Natural killer cell treated with Interleukin-12 subunit alpha and Interleukin-12 subunit beta and Interleukin-15 and Interleukin-18, amount 100 ng/mL, for 72 hours (primary cell): Measurements from ENCODE around the gene RNF123. TPM values are rescaled to one million over a fixed set of nuclear protein-coding genes. Genes with fewer than 3 reads are reported as not detected.
"Not testable (repeated sequence)": the region's sequence is repeated elsewhere in the genome, so short reads cannot be mapped to it uniquely, and the experiment has no call there.

Experiments used
- ATAC-seq, 2 donors: fragments of 150-1000 bp; cut with Tn5 transposase in 1 of 2; sonication (Bioruptor Pico), chemical (Tn5 transposase) in 1 of 2; 2 replicates each; pipeline ENCODE4 v1.10.0; 2021
- DNase-seq: peaks from one replicate; pipeline ENCODE4 v3.0.0; 2022; ENCODE audit warnings: low spot score
- H3K27ac Mint-ChIP-seq, 2 donors: 1 replicate in 1 of 2; 2 replicates in 1 of 2; pipeline ENCODE4 v1.8.0; 2022; ENCODE audit warnings: mixed read lengths in 2 of 2, mild to moderate bottlenecking in 1 of 2, moderate library complexity in 1 of 2
- H3K27me3 Mint-ChIP-seq, 2 donors: 1 replicate in 1 of 2; 2 replicates in 1 of 2; pipeline ENCODE4 v1.8.0; 2022; ENCODE audit warnings: mixed read lengths in 2 of 2
- H3K36me3 Mint-ChIP-seq: one replicate; pipeline ENCODE4 v1.8.0; 2022; ENCODE audit warnings: mixed read lengths
- H3K4me1 Mint-ChIP-seq, 2 donors: 1 replicate in 1 of 2; 2 replicates in 1 of 2; pipeline ENCODE4 v1.8.0; 2022; ENCODE audit warnings: low read depth in 2 of 2, mixed read lengths in 2 of 2, mild to moderate bottlenecking in 1 of 2
- H3K4me3 Mint-ChIP-seq: one replicate; pipeline ENCODE4 v1.8.0; 2022; ENCODE audit warnings: mixed read lengths
- H3K9me3 Mint-ChIP-seq: 2 replicates; pipeline ENCODE4 v1.8.0; 2022; ENCODE audit warnings: mixed read lengths
- total RNA-seq, 2 donors: library from RNA; stranded (reverse); gene quantifications; one replicate each; pipeline ENCODE4 v1.2.3, GENCODE V29; 2022

Gene RNF123
- total RNA-seq, 2 donors from 2014 or later, result 45.6 to 67.9 TPM

DNA sequence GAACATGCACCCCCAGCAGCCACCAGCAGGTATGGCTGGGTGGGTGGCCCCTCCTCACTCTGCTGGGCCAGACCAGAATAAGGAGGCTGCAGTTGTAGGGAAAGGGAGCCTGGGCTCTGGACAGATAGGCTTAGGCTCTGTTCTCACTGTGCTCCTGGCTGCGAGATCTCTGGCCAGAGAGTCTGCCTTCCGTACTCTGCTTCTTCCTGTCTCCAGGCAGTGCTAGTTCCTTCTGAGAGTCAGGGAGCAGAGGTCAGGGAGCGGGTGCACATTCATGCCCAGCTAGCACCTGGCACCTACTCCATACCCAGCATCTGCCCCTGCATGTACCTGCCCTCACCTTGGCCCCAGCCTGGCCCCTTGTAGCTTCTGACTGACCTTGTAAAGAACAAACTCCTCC lies 2.1 kb downstream of the RNF123 start:
- not testable (repeated sequence) for H3K27ac Mint-ChIP-seq, H3K4me3 Mint-ChIP-seq
- peaks cover 24 to 32% of the 10 kb centered on the region in 2 donors for H3K4me1 Mint-ChIP-seq

DNA sequence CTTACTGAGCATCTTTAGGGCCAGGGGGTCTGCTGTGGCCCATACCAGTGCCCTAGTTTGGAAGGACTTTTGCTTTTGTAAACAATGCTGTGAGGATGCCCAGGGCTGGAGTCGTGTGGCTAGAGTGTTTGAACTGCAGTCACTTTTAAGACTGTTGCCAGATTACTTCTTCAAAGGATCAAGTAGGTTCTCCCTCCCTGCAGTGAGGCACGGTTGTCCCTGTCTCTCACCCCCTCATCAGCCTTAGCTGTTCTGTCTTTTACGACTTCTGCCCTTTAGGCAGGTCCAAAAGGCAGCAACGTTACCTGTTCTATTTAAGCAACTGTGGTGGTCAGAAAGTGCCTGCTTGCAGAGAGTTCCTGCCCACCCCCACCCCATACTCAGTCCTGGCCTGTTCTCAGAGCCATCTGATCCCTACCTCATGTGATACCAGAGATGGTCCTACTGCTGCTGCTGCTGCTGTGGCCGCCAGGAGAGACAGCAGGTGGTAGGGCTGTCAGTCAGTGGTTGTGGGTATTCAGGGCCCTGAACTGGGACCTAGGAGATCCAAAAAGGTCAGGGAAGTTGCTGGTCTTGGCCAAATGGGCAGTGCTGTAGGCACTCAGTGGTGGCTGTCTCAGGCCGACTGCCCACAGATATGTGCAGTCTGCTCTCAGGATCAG lies 5.2 kb downstream of the RNF123 start:
- DNase-seq, H3K36me3 Mint-ChIP-seq, H3K27ac Mint-ChIP-seq, H3K9me3 Mint-ChIP-seq, H3K4me3 Mint-ChIP-seq, H3K27me3 Mint-ChIP-seq, ATAC-seq: not testable (repeated sequence)
- H3K4me1 Mint-ChIP-seq, result peaks cover 15 to 21% of the 10 kb centered on the region in 2 donors

More for the DNA sequence above, 2.1 kb downstream of the RNF123 start:
- H3K36me3 Mint-ChIP-seq, ATAC-seq, H3K27me3 Mint-ChIP-seq, DNase-seq, H3K9me3 Mint-ChIP-seq: not testable (repeated sequence)

DNA sequence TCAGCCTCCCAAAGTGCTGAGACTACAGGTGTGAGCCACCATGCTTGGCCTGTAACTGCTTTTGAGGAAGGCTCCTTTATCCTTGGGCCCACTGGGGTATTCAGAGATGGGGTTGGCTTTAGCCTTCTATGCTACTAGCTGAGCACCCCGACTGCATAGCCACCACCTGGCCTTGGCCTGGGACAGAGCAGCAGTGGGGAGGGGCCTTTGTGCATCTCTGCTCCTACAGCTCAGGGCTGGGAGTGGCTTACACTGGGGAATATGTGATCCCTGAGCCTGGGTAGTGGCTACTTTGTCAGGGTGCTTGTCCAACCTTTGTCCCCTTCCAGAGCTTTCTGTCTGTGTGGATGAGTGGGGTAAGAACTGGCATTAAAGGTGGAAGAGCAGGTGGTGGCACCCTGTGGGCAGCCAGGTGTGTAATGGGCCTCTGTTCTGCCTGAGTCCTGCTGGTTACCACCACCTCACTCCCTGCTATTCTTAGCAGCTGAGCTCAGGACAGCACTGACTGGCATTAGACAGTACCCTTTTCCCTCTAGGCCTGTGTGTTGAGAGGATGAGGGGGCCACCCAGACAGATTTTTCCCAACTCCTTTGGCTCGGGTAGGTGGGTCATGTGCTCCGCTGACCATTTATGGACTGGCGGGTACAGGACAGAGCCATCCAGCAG lies 6.1 kb downstream of the RNF123 start:
- not testable (repeated sequence) for H3K27me3 Mint-ChIP-seq, DNase-seq, H3K4me3 Mint-ChIP-seq, ATAC-seq, H3K27ac Mint-ChIP-seq, H3K9me3 Mint-ChIP-seq, H3K36me3 Mint-ChIP-seq
- H3K4me1 Mint-ChIP-seq, result peaks cover 6 to 13% of the 10 kb centered on the region in 2 donors

DNA sequence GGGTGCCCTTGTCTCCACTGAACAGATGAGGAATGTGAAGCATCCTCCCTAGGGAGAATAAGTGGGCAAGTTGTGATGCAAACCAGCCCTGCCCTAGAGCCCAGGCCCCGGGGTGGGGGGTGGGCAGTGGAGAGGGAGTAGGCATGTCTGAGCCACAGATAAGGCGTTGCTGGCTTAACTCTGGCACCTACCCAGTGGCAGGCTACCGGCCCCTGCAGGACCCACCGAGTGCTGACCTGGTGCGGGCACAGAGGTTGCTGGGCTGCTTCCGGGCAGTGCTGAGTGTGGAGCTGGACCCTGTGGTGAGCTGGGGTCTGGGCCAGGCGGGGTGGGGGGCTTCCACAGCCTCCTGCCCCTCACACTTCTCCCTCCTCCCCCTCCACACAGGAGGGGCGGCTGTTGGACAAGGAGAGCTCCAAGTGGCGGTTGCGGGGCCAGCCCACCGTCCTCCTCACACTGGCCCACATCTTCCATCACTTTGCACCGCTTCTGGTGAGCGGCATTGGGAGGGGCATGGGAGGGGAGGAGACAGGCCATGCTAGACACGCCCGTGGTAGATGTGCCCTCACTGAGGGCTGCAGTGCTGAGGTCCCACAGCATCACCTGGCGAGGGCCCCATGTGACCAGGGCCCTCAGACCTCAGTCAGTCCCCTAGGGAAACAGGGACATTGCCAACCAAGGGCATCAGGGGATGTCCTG lies 10.1 kb downstream of the RNF123 start:
- H3K4me3 Mint-ChIP-seq, result no peak overlapping the region
- no peak for ATAC-seq
- H3K27me3 Mint-ChIP-seq, result no peaks in the 10 kb centered on the region
- H3K27ac Mint-ChIP-seq, result no peak overlapping the region
- H3K4me1 Mint-ChIP-seq, result peaks cover 0 to 7% of the 10 kb centered on the region in 2 donors
- no peak for DNase-seq
- H3K9me3 Mint-ChIP-seq, result no peaks in the 10 kb centered on the region
- H3K36me3 Mint-ChIP-seq, result no peaks in the 10 kb centered on the region

DNA sequence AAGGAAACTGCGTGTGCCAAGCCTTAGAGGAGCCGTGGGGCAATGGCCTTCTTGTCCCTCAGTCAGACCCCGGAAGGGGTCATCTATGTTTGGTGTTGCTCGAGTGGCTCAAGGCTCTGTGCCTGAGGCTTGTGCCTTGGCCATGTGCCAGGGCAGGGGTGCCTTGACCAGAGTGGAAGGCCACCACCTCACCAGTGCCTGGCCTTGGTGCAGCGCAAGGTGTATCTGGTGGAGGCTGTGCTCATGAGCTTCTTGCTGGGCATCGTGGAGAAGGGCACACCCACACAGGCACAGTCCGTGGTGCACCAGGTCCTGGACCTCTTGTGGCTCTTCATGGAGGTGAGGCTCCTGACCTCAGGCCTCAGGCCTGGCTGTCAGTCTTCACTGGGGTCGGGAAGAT lies 10.7 kb downstream of the RNF123 start:
- no peak overlapping the region for H3K4me3 Mint-ChIP-seq
- no peaks in the 10 kb centered on the region for H3K9me3 Mint-ChIP-seq
- H3K36me3 Mint-ChIP-seq, result no peaks in the 10 kb centered on the region
- ATAC-seq, result no peak
- H3K27ac Mint-ChIP-seq, result no peak overlapping the region
- no peaks in the 10 kb centered on the region for H3K27me3 Mint-ChIP-seq
- DNase-seq, result no peak
- H3K4me1 Mint-ChIP-seq, result peaks cover 0 to 7% of the 10 kb centered on the region in 2 donors

DNA sequence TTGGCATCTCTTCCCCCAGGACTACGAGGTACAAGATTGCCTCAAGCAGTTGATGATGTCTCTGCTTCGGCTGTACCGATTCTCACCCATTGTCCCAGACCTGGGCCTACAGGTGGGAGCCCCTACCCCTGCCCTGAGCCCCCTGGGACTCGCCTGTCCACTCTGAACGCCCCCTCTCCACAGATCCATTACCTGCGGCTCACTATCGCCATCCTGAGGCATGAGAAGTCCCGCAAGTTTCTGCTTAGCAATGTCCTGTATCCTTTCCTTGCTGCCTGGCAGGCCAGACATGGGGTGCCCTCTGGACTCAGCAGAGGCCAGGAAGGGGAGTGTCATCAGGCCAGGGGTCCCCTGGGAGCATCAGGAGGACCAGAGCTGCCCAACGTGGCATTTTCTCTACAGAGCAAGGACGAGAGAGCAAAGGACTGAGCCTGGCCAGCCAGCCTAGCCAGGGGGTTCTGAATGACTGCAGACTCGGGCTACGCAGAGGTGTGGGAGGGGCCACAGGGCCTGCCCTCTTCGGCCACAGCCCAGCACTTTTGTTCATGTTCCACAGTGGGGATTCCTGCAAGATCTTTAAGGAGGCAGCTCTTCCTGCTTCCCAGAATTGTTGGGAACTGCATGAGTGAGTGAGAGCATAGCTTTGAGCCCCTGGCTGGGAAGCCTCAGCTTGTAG lies 11.2 kb downstream of the RNF123 start:
- no peaks in the 10 kb centered on the region for H3K36me3 Mint-ChIP-seq
- no peak overlapping the region for H3K4me3 Mint-ChIP-seq
- H3K4me1 Mint-ChIP-seq, result peaks cover 0 to 7% of the 10 kb centered on the region in 2 donors
- H3K9me3 Mint-ChIP-seq, result no peaks in the 10 kb centered on the region
- DNase-seq (no peak), ATAC-seq (no peak)
- no peaks in the 10 kb centered on the region for H3K27me3 Mint-ChIP-seq
- H3K27ac Mint-ChIP-seq, result no peak overlapping the region

DNA sequence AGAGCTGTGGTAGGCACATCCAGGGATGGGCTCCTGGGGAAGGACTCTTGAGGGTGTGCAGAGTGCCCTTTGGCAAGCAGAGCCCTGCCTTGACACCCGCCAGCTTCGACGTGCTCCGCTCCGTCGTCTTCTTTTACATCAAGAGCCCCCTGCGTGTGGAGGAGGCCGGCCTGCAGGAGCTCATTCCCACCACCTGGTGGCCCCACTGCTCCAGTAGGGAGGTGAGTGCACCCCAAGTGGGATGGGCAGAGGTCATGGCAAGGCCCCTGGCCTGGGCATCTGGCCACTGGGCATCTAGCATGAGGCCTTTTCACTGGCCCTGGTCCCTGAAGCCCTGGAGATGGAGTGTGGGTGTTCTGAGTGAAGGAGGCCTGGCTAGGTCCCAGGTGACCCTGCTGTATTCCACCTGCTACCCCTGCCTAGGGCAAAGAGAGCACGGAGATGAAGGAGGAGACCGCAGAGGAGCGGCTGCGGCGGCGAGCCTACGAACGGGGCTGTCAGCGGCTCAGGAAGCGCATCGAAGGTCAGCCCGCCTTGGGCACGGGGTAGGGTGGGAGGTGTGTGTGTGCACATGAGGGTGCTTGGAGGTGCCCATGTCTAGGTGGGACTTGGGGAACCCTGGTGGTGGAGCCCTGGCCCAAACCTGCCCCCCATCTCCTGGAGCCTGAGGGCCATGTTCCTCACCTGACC lies 12.2 kb downstream of the RNF123 start:
- no peak for DNase-seq
- Mint-ChIP-seq H3K27ac (no peak overlapping the region), H3K9me3 (no peaks in the 10 kb centered on the region), H3K36me3 (no peaks in the 10 kb centered on the region), H3K4me1 (peaks cover 0 to 7% of the 10 kb centered on the region in 2 donors), H3K27me3 (no peaks in the 10 kb centered on the region), H3K4me3 (no peak overlapping the region)
- ATAC-seq, result no peak

DNA sequence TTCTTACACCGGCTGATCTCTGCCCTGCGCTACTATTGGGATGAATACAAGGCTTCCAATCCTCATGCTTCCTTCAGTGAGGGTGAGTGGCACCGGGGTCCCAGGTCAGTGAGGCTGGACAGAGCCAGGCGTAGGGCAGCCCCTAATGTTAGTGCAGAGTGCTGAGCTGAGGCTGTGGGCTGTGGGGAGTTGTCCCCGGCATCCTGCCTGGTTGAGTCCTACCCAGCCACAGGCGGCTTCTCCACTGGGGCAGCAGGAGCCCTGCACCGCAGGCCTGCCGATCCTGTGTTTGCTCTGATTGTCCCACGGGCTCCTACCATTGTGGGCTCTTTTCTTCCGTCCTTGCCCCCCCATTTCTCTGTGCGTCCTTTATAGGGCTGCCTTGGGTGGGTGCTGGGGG lies 13.3 kb downstream of the RNF123 start:
- ATAC-seq, result no peak
- Mint-ChIP-seq H3K36me3 (no peaks in the 10 kb centered on the region), H3K4me3 (no peak overlapping the region), H3K9me3 (no peaks in the 10 kb centered on the region), H3K27me3 (no peaks in the 10 kb centered on the region), H3K27ac (no peak overlapping the region), H3K4me1 (peaks cover 0 to 7% of the 10 kb centered on the region in 2 donors)
- no peak for DNase-seq

DNA sequence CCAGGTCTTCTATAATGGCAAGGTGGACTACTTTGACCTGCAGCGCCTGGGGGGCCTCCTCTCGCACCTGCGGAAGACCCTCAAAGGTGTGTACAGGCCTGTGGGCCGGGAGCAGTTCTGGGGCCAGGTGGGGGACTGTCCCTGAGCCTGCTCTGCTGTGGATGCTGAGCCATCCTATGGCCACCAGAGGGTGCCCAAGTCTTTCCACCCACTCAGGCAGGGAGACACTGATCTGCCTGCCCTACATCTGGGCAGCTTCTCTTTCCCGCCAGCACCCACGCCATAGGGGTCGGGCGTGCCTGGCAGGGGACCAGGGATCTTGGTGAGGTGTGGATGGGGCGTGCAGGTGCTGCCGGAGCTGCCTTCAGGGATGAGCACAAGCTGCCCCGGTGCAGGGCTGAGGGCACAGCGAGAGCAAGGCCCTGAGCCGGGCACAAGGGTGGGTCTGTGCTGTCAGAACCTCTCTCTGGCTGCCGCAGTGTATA lies 14.1 kb downstream of the RNF123 start:
- Mint-ChIP-seq H3K27ac (no peak overlapping the region), H3K4me1 (peaks cover 0 to 8% of the 10 kb centered on the region in 2 donors), H3K36me3 (no peaks in the 10 kb centered on the region)

DNA sequence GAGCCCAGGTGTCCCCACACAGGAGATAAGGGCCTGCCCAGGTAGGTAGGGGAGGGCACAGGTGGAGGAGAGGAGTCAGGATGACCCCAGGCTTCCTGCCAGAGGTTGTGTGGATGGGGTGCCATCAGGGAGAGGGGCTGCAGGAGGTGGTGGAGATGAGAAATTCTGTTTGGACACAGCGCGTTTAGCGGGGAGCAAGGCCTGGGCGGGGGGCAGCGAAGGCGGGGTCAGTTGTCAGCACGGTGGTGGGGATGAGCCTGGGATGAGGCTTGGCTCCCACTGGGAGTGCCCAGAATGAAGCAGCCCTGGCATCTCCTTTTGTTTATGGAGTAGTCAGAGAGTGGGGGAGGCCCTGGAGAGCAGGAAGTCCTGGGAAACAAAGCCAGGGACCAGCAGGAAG lies 14.6 kb downstream of the RNF123 start:
- ATAC-seq (no peak), DNase-seq (no peak)
- no peak overlapping the region for H3K4me3 Mint-ChIP-seq
- H3K36me3 Mint-ChIP-seq, result no peaks in the 10 kb centered on the region
- no peaks in the 10 kb centered on the region for H3K9me3 Mint-ChIP-seq
- no peak overlapping the region for H3K27ac Mint-ChIP-seq
- no peaks in the 10 kb centered on the region for H3K27me3 Mint-ChIP-seq
- peaks cover 0 to 9% of the 10 kb centered on the region in 2 donors for H3K4me1 Mint-ChIP-seq

More for the DNA sequence above, 14.1 kb downstream of the RNF123 start:
- Mint-ChIP-seq H3K27me3 (no peaks in the 10 kb centered on the region), H3K9me3 (no peaks in the 10 kb centered on the region), H3K4me3 (no peak overlapping the region)
- ATAC-seq (peak; percentile 81 to 82), DNase-seq (peak; percentile 75)

DNA sequence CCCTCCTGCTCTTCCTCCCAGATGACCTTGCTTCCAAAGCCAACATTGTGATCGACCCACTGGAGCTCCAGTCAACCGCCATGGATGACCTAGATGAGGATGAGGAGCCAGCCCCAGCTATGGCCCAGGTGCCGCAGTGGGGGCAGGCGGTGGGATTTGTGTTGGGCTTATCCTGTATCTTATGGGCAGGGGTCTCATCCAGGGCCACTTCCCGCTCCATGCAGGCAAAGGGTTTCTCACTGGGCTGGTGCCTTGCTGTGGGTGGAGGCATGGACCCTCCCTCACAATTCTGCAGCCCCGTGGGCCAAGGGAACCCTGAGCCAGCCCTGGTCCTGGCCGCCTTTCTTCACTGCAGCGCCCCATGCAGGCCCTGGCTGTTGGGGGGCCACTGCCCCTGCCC lies 15.3 kb downstream of the RNF123 start:
- no peaks in the 10 kb centered on the region for H3K9me3 Mint-ChIP-seq
- H3K4me1 Mint-ChIP-seq, result peaks cover 0 to 9% of the 10 kb centered on the region in 2 donors
- no peak for ATAC-seq
- no peaks in the 10 kb centered on the region for H3K27me3 Mint-ChIP-seq
- no peak overlapping the region for H3K27ac Mint-ChIP-seq
- H3K4me3 Mint-ChIP-seq, result no peak overlapping the region
- no peak for DNase-seq
- no peaks in the 10 kb centered on the region for H3K36me3 Mint-ChIP-seq

DNA sequence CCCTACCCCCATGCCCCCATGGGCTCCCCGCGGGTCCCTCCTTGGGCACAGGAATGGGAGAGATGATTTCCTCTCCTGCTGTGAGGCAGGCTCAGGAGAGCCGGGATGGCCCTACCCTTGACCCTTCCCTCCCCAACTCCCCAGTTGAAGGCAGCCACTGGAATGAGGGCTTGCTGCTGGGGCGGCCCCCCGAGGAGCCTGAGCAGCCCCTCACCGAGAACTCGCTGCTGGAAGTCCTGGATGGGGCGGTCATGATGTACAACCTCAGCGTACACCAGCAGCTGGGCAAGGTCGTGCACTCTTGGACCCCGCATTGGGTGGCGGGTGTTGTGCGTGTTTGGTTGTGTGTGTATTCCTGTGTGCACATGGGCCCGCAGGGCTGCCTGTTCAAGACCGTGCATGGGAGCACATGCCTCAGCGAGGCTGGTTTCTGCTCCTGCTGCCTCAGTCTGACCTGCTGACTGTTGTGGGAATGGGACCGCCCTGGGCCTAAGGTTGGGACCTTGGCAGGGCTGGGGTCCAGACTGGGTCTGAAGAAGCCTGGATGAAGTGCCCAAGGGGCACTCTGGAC lies 16.1 kb downstream of the RNF123 start:
- Mint-ChIP-seq H3K9me3 (no peaks in the 10 kb centered on the region), H3K4me3 (no peak overlapping the region), H3K27me3 (no peaks in the 10 kb centered on the region), H3K4me1 (peaks cover 0 to 9% of the 10 kb centered on the region in 2 donors), H3K36me3 (no peaks in the 10 kb centered on the region), H3K27ac (no peak overlapping the region)
- ATAC-seq, result no peak
- no peak for DNase-seq
